Mucosa of rectum (tissue), 2 donors: ENCODE data around the gene GRK5.

Experiments used
- H3K27ac ChIP-seq, 2 donors: one replicate each; pipeline ENCODE4 v1.7.0; 2013; ENCODE audit warnings: inconsistent platforms in 2 of 2, low read depth in 2 of 2, low read length in 2 of 2
- H3K27me3 ChIP-seq, 2 donors: one replicate each; pipeline ENCODE4 v1.7.0; 2013; ENCODE audit warnings: low read length in 2 of 2; ENCODE audit not compliant: control insufficient read depth in 2 of 2, insufficient read depth in 2 of 2
- H3K36me3 ChIP-seq, 2 donors: one replicate each; pipeline ENCODE4 v1.7.0; 2013; ENCODE audit warnings: low read length in 2 of 2; ENCODE audit not compliant: control insufficient read depth in 2 of 2, insufficient read depth in 2 of 2
- H3K4me1 ChIP-seq, 2 donors: one replicate each; pipeline ENCODE4 v1.7.0; 2013; ENCODE audit warnings: low read length in 2 of 2, mild to moderate bottlenecking in 1 of 2; ENCODE audit not compliant: control insufficient read depth in 2 of 2, insufficient read depth in 2 of 2
- H3K4me3 ChIP-seq, 2 donors: one replicate each; pipeline ENCODE4 v1.7.0; 2013; ENCODE audit warnings: low read length in 2 of 2
- H3K9ac ChIP-seq, 2 donors: one replicate each; pipeline ENCODE4 v1.7.0; 2013; ENCODE audit warnings: low read length in 2 of 2, low read depth in 1 of 2, mild to moderate bottlenecking in 1 of 2
- H3K9me3 ChIP-seq, 2 donors: one replicate each; pipeline ENCODE4 v1.7.0; 2013; ENCODE audit warnings: low read length in 2 of 2; ENCODE audit not compliant: control insufficient read depth in 2 of 2
- donor health status: healthy.
- donor health status: Normal muscosa, but diverticular disease.

The GRK5 gene

DNA sequence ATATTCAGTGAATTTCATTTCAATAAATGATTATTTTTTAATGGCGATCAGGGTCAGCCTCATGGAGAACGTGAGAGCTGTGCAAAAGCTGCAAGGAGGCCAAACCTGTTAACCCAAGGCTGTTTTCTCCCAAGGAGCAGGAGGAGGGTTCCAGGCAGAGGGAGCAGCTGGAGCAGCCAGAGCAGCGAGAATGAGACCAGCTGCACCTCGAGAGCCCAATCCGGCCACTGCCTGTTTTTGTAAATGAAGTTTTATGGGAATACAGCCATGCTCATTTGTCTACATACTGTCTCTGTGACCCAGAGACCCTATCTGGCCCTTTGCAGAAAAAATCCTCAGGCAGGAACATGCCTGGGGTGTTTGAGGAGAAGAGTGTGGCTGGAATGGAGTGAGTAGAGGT is 104.9 kb downstream of the GRK5 start:
- peaks cover 9 to 21% of the 10 kb centered on the region in 2 donors for H3K4me1 ChIP-seq
- no peak overlapping the region for H3K4me3 ChIP-seq
- H3K36me3 ChIP-seq: no peaks in the 10 kb centered on the region
- no peak overlapping the region for H3K9ac ChIP-seq
- H3K27me3 ChIP-seq: no peaks in the 10 kb centered on the region
- peak overlapping the region in 1 of 2 donors; percentile 32 for H3K27ac ChIP-seq
- no peaks in the 10 kb centered on the region for H3K9me3 ChIP-seq

DNA sequence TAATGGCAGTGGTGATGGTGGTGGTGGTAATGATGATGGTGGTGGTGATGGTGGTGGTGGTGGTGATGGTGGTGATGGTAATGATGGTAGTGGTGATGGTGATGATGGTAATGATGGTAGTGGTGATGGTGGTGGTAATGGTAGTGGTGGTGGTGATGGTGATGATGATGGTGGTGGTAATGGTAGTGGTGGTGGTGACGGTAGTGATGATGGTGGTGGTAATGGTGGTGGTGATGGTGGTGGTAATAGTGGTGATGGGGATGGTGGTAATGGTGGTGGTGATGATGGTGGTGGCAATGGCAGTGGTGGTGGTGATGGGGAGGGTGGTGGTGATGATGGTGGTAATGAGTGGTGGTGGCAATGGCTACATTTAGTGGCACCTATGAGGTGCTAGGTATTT is 105.7 kb downstream of the GRK5 start:
- Histone ChIP-seq H3K27me3 (no peaks in the 10 kb centered on the region), H3K9me3 (no peaks in the 10 kb centered on the region), H3K27ac (peak overlapping the region in 1 of 2 donors; percentile 32), H3K36me3 (no peaks in the 10 kb centered on the region), H3K4me1 (peaks cover 11 to 25% of the 10 kb centered on the region in 2 donors), H3K4me3 (no peak overlapping the region), H3K9ac (no peak overlapping the region)

DNA sequence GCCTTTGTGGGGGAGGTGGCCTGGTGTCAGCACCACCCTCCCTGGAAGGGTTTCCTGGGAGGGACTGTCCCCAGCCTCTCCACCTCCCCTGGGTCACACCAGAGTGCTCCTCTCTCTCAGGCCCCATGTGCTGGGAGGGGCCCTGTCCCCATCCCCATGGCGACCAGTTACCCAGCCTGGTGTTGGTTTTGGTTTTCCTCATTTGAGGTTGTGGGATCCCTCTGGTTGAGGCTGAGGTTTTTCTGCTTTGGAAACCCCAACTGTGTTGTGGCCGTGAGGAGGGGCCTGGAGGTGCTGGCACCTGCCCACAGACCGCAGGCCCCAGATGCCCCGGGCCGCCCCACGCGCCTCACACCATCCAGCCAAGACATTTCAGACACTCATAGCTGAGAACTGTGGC is 106.3 kb downstream of the GRK5 start:
- Histone ChIP-seq H3K9ac (no peak overlapping the region), H3K9me3 (no peaks in the 10 kb centered on the region), H3K4me3 (no peak overlapping the region), H3K4me1 (peaks cover 11 to 22% of the 10 kb centered on the region in 2 donors), H3K27ac (no peak overlapping the region), H3K36me3 (no peaks in the 10 kb centered on the region), H3K27me3 (no peaks in the 10 kb centered on the region)

DNA sequence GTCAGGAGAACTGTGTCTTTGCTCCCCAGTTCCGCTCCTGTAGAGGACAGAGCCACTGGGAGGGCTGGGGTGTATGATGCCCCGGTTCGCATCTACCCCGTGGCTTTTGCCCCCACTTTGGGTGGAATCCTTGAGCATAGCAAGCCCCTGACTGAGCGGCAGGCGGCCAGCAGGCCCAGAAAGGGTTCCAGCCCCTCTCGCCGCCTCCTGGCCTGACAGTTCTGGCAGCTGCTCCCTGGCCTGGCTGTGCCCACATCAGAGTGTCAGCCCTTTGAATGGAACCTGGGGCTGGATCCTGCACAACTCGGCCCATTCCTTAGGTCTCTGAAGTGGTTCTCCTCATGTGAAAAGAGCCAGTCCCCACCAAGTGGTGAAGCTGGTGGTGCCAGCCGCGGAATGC is 106.7 kb downstream of the GRK5 start:
- H3K36me3 ChIP-seq: no peaks in the 10 kb centered on the region
- no peak overlapping the region for H3K4me3 ChIP-seq
- H3K9ac ChIP-seq: no peak overlapping the region
- H3K9me3 ChIP-seq: no peaks in the 10 kb centered on the region
- H3K27ac ChIP-seq: no peak overlapping the region
- H3K27me3 ChIP-seq: no peaks in the 10 kb centered on the region
- H3K4me1 ChIP-seq: peaks cover 11 to 20% of the 10 kb centered on the region in 2 donors

DNA sequence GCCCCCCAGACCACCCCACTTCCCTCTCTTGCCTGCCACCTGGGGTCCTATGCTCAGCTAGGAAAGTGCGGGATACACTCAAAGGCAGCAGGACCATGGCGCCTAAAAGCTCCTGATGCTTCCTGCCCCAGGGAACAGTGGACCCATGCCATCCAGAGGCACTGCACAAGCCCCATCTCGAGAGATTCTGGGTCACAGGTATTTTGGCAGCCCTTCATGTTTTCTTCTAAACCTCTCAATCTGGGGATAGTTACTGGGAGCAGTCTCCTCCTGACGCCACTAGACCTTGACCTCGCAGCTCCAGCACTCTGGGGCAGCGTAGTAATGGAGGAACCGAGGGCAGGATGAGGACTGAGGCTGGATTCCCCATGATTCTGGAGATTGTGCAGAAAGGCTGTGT is 107.1 kb downstream of the GRK5 start:
- H3K9ac ChIP-seq: no peak overlapping the region
- peak overlapping the region; percentile 51 to 63 for H3K27ac ChIP-seq
- H3K9me3 ChIP-seq: no peaks in the 10 kb centered on the region
- H3K4me1 ChIP-seq: peaks cover 11 to 19% of the 10 kb centered on the region in 2 donors
- no peaks in the 10 kb centered on the region for H3K36me3 ChIP-seq
- no peak overlapping the region for H3K4me3 ChIP-seq
- H3K27me3 ChIP-seq: no peaks in the 10 kb centered on the region

DNA sequence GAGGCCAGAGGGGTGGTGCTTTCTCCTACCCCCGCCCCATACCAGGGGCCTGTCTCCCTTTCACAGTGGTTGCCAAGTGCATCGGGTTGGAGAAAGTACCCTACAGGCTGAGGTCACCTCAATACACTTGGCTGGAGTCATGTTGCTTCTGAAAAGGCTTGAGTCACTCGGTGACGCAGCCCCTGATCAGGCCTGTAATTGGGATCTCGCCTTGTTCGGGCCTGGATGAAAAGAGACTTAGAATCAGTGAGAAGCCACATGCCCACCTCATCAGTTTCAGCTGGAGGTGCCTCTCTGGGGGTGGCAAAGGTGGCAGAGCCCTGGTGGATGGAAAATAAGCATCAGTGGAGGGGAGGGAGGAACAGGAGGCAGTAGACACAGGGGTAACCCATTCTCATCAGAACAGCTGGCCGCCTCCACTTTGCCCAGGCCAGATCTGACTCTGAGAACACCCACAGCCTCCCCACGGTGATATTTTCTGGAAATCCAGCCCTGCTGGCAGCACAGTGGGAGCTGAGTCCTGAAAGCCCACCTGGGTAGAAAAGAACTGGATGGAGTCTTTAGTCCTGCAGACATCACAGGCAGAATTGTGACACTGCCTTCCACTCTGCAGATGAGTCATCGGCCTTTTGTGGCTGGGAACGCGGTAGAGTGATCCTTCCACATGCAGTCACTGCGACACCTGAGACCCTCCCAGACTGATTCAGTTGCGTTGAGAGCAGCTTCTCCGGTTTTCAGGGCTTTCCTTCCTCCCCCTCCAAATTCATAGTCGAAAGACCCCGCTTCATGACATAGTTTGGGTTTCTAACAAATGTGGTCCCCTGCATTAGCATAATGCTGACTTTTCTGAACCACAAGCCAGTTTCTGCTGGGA is 108.0 kb downstream of the GRK5 start:
- peak overlapping the region in 1 of 2 donors; percentile 28 for H3K9ac ChIP-seq
- no peaks in the 10 kb centered on the region for H3K9me3 ChIP-seq
- H3K4me3 ChIP-seq: no peak overlapping the region
- H3K27me3 ChIP-seq: no peaks in the 10 kb centered on the region
- peaks cover 11 to 15% of the 10 kb centered on the region in 2 donors for H3K4me1 ChIP-seq
- peak overlapping the region; percentile 51 to 63 for H3K27ac ChIP-seq
- H3K36me3 ChIP-seq: no peaks in the 10 kb centered on the region

DNA sequence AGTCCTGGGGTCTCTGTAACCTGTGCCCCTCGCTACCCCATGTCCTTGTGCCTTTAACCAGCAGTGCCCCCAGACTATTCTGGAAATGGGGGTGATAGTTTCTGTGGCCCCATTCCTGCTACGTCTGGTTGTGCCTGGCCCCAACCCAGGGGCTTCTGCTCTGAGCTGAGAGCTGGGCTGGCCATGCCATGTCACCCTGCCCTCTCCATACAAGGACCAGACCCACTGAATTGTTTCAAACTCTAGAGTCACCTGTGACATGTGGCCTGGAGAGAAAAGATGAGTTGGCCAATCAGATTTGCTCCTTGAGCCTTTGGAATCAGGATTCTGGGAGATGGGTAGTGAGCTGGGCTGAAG is 108.6 kb downstream of the GRK5 start:
- H3K4me1 ChIP-seq: peaks cover 11 to 15% of the 10 kb centered on the region in 2 donors
- peak overlapping the region; percentile 46 to 63 for H3K27ac ChIP-seq
- no peaks in the 10 kb centered on the region for H3K27me3 ChIP-seq
- H3K36me3 ChIP-seq: no peaks in the 10 kb centered on the region
- no peak overlapping the region for H3K4me3 ChIP-seq
- no peaks in the 10 kb centered on the region for H3K9me3 ChIP-seq
- no peak overlapping the region for H3K9ac ChIP-seq

DNA sequence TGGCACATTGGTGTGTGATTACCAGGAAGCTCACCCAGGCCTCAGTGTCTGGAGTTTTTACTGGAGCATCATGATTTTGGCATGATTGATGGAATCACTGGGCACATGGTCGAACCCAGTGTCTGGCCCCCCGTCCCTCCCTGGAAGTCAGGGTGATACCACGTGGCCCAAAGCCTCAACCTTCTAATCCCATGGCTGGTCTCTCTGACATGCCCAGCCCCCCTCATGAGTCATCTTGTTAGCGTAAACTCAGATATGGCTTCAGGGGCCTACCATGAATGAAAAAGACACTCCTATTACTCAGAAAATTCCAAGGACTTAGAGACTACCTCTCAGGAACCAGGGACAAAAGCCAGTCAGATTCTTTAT is 109.3 kb downstream of the GRK5 start:
- H3K27ac ChIP-seq: peak overlapping the region in 1 of 2 donors; percentile 26

DNA sequence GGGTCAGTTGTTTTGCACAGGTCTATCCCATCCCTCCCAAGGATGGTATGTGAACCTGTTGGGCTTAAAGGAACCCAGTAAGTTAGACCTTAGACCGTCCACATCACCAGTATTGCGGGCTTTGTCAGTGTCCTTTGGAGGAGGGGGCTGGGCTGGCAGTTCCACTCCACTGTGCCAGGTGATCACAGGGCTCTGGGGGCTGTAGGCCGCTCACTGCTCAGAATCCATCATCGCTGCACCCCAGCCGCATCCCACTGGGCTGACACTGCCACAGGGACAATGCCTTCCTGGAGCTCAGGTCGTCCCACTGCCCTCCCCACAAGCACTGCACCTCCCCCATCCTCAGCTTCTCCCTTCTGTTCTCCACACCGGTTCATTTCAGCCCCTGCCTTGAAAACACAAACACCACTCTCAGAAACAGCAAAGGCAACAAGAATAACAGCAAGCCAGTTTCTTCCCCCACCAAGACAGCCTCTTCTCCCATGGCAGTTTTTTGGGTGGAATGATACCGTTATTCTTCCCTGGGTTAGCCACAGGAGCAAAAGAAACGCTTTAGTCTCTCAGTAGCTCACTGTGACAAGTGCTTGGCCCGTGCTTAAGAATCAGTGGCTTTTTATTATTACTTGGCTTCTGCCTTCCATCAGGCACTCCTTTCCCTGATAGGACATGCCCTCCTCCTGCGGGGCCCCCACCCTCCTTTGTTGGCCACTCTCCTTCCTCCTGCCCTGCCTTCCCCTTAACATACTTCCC is 111.2 kb downstream of the GRK5 start:
- no peaks in the 10 kb centered on the region for H3K36me3 ChIP-seq
- no peak overlapping the region for H3K27ac ChIP-seq

More for the DNA sequence above, 109.3 kb downstream of the GRK5 start:
- Histone ChIP-seq H3K36me3 (no peaks in the 10 kb centered on the region), H3K4me3 (no peak overlapping the region), H3K9ac (no peak overlapping the region), H3K9me3 (no peaks in the 10 kb centered on the region), H3K27me3 (no peaks in the 10 kb centered on the region), H3K4me1 (peaks cover 8 to 15% of the 10 kb centered on the region in 2 donors)

DNA sequence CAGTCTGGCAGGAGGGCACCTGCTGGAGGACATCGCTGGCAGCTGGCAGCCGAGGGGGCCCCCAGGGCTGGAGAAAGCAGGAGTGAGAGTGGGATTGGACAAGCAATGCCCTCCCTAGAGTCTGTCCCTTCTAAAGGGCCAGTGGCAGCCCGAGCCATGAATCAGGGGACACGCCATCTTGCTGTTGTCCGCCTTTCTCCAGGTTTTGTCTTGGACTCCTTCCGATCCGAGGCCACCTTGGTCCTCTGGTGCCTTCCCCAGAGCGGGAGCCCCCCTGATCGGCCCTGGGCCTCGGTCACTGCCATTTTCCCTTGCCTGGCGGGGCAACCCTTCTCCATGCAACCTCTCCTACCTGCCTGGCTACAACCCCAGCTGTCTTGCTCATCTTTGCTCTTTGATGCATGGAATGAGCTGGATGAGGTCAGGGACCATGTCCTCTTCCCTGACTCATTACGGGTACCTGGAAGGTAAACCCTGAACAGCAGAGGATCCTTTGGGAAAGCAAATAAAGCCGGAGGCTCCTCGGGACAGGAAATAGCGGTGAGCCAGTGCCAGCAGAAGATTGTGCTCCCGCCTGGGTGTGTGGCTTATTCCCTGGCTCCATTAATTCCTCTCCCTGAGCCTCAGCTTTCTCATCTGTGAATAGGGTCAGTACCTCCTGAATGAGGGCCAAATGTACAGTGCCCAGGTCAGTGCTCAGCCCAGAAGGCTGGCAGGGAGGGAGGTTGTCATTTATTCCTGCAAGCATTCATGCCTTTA is 112.0 kb downstream of the GRK5 start:
- H3K27me3 ChIP-seq: no peaks in the 10 kb centered on the region
- no peaks in the 10 kb centered on the region for H3K36me3 ChIP-seq
- peaks cover 8 to 10% of the 10 kb centered on the region in 2 donors for H3K4me1 ChIP-seq
- no peak overlapping the region for H3K4me3 ChIP-seq
- no peak overlapping the region for H3K9ac ChIP-seq
- no peak overlapping the region for H3K27ac ChIP-seq
- no peaks in the 10 kb centered on the region for H3K9me3 ChIP-seq

More for the DNA sequence above, 111.2 kb downstream of the GRK5 start:
- no peak overlapping the region for H3K9ac ChIP-seq
- no peaks in the 10 kb centered on the region for H3K9me3 ChIP-seq
- no peaks in the 10 kb centered on the region for H3K27me3 ChIP-seq
- H3K4me3 ChIP-seq: no peak overlapping the region
- peaks cover 8 to 12% of the 10 kb centered on the region in 2 donors for H3K4me1 ChIP-seq
